Measurements from ENCODE around the gene SLFN5. TPM values are rescaled to one million over a fixed set of nuclear protein-coding genes. Genes with fewer than 3 reads are reported as not detected.
"Not testable (repeated sequence)": the region's sequence is repeated elsewhere in the genome, so short reads cannot be mapped to it uniquely, and the experiment has no call there.

Gene SLFN5
- total RNA-seq, 1 donor from 2014 or later = 40.6 TPM

GRCh38 chr17:35291802-35292201 is 48.9 kb downstream of the SLFN5 start:
- DNase-seq (ENCODE audit: low read depth, low spot score) = no peak

GRCh38 chr17:35293151-35293847 is 50.4 kb downstream of the SLFN5 start:
- DNase-seq (ENCODE audit: low read depth, low spot score) = no peak

DNA sequence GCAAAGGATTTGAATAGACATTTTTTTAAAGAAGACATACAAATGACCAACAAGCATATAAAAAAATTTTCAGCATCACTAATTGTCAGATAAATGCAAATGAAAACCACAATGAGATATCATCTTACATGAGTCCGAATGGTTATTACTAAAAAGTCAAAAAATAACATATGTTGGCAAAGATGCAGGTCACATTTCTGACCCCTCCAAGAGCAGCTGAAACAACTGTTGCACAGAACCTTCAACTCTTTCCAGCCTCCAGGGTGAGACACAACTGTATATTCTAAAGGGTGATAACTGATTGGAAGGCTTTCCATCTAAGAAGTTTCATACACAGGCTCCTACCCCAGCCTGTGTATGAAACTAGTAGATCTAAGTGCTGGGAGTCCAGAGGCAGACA is 51.9 kb downstream of the SLFN5 start:
- no peak for DNase-seq (ENCODE audit: low read depth, low spot score)

DNA sequence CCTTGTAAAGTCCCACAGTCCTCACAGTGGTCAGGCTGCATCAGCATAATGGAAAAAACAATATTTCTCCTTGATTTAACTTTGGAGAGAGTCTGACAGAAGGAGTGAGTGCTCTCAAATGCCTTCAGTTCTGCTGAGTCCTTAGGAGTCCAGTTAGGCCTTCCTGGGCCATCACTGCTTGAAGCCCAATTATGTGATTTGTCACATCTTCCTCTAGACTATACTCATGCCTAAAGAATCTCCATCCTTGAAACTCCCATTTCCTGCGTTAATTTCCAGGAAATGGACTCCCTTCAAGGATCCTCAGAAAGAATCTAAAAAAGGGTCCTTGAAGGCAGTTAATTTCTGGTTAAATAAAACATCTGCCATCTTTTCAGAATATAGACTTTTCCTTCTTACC is 52.8 kb downstream of the SLFN5 start:
- DNase-seq (ENCODE audit: low read depth, low spot score) = no peak

- DNase-seq (ENCODE audit: low read depth, low spot score) = no peak
Measured at GRCh38 chr17:35297666-35298065, 54.8 kb downstream of the SLFN5 start.

DNA sequence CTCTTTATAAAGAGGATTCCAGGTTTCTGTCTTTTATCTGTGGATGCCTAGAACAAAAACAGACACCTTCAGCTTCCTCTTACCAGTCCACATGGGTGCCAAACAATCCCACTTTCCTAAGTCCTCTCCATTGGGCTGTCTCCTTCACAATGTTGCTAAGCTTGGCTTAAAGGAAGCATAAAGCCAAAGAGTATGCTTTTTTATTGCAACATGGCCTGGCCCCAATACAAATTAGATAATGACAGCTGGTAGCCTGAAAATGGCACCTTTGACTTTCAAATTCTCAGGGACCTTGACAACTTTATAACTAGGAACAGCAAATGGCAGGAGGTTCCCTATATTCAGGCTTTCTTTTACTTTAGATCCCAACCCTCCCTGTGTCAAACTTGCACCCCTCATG is 55.8 kb downstream of the SLFN5 start:
- DNase-seq (ENCODE audit: low read depth, low spot score) = no peak

DNA sequence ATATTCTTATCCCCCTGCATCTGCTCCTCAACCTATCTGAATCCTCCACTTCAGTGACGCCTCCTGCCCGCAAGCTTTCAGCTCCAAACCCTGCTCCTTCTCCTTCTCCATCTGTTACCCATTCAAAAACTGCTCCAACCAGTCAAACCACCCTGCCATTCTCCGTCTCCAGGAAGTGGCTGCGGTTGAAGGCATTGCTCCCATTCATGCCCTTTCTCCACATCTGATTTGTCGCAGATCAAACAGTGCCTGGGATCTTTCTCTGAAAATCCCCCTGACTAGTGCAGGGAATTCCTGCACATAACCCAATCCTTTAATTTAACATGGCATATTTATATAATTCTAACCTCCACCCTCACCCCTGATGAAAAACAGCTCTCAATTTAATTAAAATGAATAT is 56.3 kb downstream of the SLFN5 start:
- no peak for DNase-seq (ENCODE audit: low read depth, low spot score)

GRCh38 chr17:35309345-35309744 is 66.5 kb downstream of the SLFN5 start:
- not testable (repeated sequence) for DNase-seq (ENCODE audit: low read depth, low spot score)

- DNase-seq (ENCODE audit: low read depth, low spot score) = no peak
Measured at GRCh38 chr17:35312346-35312745, 69.5 kb downstream of the SLFN5 start.

DNA sequence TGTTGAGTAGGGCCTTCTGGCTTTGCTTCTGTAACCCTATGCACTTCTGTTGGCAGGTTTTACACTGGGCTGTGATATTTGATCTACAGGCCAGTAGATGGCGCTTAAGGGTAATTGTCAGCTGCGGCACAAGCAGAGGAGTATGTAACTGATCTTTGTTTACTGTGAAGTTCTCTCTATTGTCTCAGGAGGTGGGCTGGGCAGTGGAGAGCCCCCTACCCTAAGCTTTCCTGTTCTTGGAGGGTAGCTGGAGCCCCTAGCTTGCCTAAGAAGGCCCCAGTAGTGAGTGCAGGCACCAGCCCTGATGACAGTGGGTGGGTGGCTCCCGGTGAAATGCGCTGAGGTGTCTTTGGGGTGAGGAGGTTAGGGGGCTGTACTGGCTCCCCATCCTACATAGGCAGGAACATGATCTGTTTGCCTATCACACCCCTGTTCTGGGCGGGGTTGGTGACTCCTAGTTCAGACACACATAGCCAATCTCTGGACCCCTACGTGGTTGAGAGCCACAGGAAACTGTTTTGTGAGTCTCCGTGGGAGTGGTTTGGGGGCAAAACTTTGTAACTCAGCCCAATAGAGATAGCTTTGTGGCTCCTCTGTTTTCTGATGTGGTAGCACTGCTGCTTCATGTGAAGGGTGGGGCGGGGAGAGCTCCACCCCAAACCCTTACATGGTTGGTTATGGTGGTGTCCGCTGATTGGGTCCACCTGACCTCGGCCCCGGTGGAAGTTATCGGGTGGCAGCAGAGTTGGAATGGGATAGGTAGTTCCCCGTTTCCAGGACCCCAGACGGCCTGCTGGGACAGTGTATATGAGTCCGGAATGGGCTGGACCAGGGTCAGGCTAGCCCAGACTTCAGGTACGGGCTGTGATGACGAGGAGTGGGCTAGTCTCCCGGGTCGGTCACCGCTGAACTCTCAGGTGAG is 70.2 kb downstream of the SLFN5 start:
- peak; percentile 50 for DNase-seq (ENCODE audit: low read depth, low spot score)

DNA sequence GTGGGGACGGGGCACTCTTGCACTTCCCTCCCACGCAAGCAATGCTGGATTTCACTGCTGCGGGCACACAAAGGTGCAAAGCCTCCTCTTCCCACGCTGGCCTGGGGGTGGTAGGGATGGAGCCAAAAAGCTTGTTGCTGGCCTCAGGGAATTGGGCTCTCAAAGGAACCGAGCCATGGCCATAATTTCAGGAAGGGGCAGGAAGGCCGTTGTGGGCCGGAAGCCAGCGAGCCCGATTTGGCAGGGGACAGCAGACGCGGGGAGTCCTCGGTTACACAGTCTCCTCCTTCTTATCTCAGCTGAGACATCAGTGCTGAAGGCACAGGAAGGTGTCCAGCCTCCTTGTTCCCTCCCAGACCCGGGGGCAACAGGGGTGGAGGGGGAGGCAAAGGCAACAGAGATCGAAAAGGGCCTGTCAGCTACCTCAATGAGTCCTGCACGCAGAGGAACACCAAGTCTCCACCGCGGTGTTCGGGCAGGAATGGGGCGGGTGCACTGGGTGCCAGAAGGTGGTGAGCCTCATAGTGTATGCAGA is 71.1 kb downstream of the SLFN5 start:
- DNase-seq (ENCODE audit: low read depth, low spot score) = no peak

- no peak for DNase-seq (ENCODE audit: low read depth, low spot score)
Measured at GRCh38 chr17:35314415-35315216, 71.7 kb downstream of the SLFN5 start.

- DNase-seq (ENCODE audit: low read depth, low spot score) = no peak
Measured at GRCh38 chr17:35315283-35315682, 72.4 kb downstream of the SLFN5 start.

DNA sequence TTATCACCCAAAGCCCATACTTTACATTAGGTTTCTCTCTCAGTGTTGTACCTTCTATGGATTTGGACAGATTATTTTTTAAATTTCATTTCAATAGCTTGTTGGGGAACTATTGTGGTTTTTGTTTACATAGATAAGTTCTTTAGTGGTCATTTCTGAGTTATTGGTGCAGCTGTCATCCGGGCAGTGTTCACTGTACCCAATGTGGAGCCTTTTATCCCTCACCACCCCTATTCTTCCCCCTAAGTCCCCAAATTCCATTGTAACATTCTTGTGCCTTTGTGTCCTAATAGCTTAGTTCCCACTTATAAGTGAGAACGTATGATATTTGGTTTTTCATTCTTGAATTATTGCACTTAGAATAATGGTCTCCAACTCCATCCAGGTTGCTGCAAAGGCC is 73.1 kb downstream of the SLFN5 start:
- no peak for DNase-seq (ENCODE audit: low read depth, low spot score)

GRCh38 chr17:35322749-35323148 is 79.9 kb downstream of the SLFN5 start:
- no peak for DNase-seq (ENCODE audit: low read depth, low spot score)

Other genes with a start within 250 kb of the SLFN5 start
- gene RFFL, start 179.4 kb upstream of the SLFN5 start, total RNA-seq = 7.8 and 8.6 TPM in 2 replicates
- gene RAD51D, start 123.2 kb upstream of the SLFN5 start, total RNA-seq = 12.6 and 13.9 TPM in 2 replicates
- gene FNDC8, start 121.5 kb upstream of the SLFN5 start, total RNA-seq = not detected in 2 replicates
- gene NLE1, start 100.8 kb upstream of the SLFN5 start, total RNA-seq = 23.5 and 25.9 TPM in 2 replicates
- gene UNC45B, start 95.3 kb upstream of the SLFN5 start, total RNA-seq = not detected in 2 replicates
- not detected in 2 replicates for gene SLC35G3, start 48.7 kb upstream of the SLFN5 start, total RNA-seq
- 98.6 and 225 TPM in 2 replicates for gene SLFN11, start 130.5 kb downstream of the SLFN5 start, total RNA-seq
- gene SLFN12, start 189.4 kb downstream of the SLFN5 start, total RNA-seq = 30.6 and 50.1 TPM in 2 replicates
- 2.6 and 6.9 TPM in 2 replicates for gene SLFN13, start 205.7 kb downstream of the SLFN5 start, total RNA-seq